Colonic mucosa (tissue), 4 donors: ENCODE measurements around the gene L3MBTL4. TPM values are rescaled to one million over a fixed set of nuclear protein-coding genes. Genes with fewer than 3 reads are reported as not detected.
"Not testable (repeated sequence)": the region's sequence is repeated elsewhere in the genome, so short reads cannot be mapped to it uniquely, and the experiment has no call there.

ENCODE experiments used
- DNase-seq: peaks from one replicate; pipeline ENCODE4 v3.0.0-alpha.2; 2020
- H3K27ac ChIP-seq: fragments of 200-600 bp; one replicate; pipeline ENCODE4 v1.8.0; 2021
- H3K27me3 ChIP-seq: fragments of 200-600 bp; one replicate; pipeline ENCODE4 v1.8.0; 2021
- H3K36me3 ChIP-seq: fragments of 200-600 bp; one replicate; pipeline ENCODE4 v1.8.0; 2021
- H3K4me1 ChIP-seq: fragments of 200-600 bp; one replicate; pipeline ENCODE4 v1.8.0; 2021; ENCODE audit warnings: mild to moderate bottlenecking
- H3K4me3 ChIP-seq: fragments of 200-600 bp; one replicate; pipeline ENCODE4 v1.8.0; 2021
- H3K9ac ChIP-seq, 2 donors: one replicate each; pipeline ENCODE4 v1.7.0; 2013; ENCODE audit warnings: control low read depth in 2 of 2, low read depth in 2 of 2, low read length in 2 of 2
- H3K9me3 ChIP-seq: fragments of 200-600 bp; one replicate; pipeline ENCODE4 v1.8.0; 2021
- CTCF ChIP-seq: fragments of 200-600 bp; IDR thresholded peaks from one replicate; pipeline ENCODE4 v1.8.0; 2022; ENCODE audit warnings: antibody characterized with exemption, mild to moderate bottlenecking
- intact Hi-C: fragments of 100-400 bp; cut with DNase I; formaldehyde crosslinking; loops from one replicate; pipeline ENCODE4 v1.14.1; 2022
- total RNA-seq, 2 donors: library from RNA; stranded (reverse); fragmentation: NEBNext Ultra II Directional in 1 of 2; extraction: Animal tissue kit (Norgen Biotek cat#: 25700) in 1 of 2; gene quantifications; one replicate each; pipeline ENCODE4 v1.2.1, GENCODE V29; 2021
- donor health status: healthy.
- donor health status: DM: no; HTN: no; CAD: no.
- donor health status: DM: no; HTN: no; CAD: no.

L3MBTL4 gene
- total RNA-seq, 2 donors from 2014 or later = 3.5 to 3.8 TPM

GRCh38 chr18:6271585-6271984, 143.1 kb downstream of the L3MBTL4 start:
- Histone ChIP-seq H3K9ac (no peak overlapping the region), H3K4me3 (no peak overlapping the region), H3K27ac (no peak overlapping the region), H3K4me1 (no peaks in the 10 kb centered on the region), H3K36me3 (no peaks in the 10 kb centered on the region), H3K27me3 (no peaks in the 10 kb centered on the region), H3K9me3 (no peaks in the 10 kb centered on the region)
- intact Hi-C loops = no loop called here
- DNase-seq = no peak
- TF ChIP-seq CTCF = no peak

GRCh38 chr18:6270771-6271216, 143.9 kb downstream of the L3MBTL4 start:
- Histone ChIP-seq H3K36me3 (no peaks in the 10 kb centered on the region), H3K9ac (no peak overlapping the region), H3K27me3 (no peaks in the 10 kb centered on the region), H3K4me1 (no peaks in the 10 kb centered on the region), H3K9me3 (no peaks in the 10 kb centered on the region), H3K4me3 (no peak overlapping the region), H3K27ac (no peak overlapping the region)
- no peak for TF ChIP-seq CTCF
- no peak for DNase-seq
- intact Hi-C loops = no loop called here

- no peaks in the 10 kb centered on the region for H3K27me3 ChIP-seq
- intact Hi-C loops = no loop called here
- TF ChIP-seq CTCF = no peak
- H3K4me1 ChIP-seq = no peaks in the 10 kb centered on the region
- no peak overlapping the region for H3K4me3 ChIP-seq
- no peak overlapping the region for H3K27ac ChIP-seq
- H3K9me3 ChIP-seq = no peaks in the 10 kb centered on the region
- no peak overlapping the region for H3K9ac ChIP-seq
- H3K36me3 ChIP-seq = no peaks in the 10 kb centered on the region
- no peak for DNase-seq
Observed at GRCh38 chr18:6269660-6270332, 144.9 kb downstream of the L3MBTL4 start.

GRCh38 chr18:6266212-6266611, 148.5 kb downstream of the L3MBTL4 start:
- intact Hi-C loops = no loop called here
- no peaks in the 10 kb centered on the region for H3K4me1 ChIP-seq
- TF ChIP-seq CTCF = no peak
- no peaks in the 10 kb centered on the region for H3K36me3 ChIP-seq
- no peaks in the 10 kb centered on the region for H3K27me3 ChIP-seq
- no peak for DNase-seq
- H3K9ac ChIP-seq = no peak overlapping the region
- H3K9me3 ChIP-seq = no peaks in the 10 kb centered on the region
- H3K27ac ChIP-seq = no peak overlapping the region
- no peak overlapping the region for H3K4me3 ChIP-seq

- no peak overlapping the region for H3K4me3 ChIP-seq
- no peak overlapping the region for H3K9ac ChIP-seq
- intact Hi-C loops = no loop called here
- no peaks in the 10 kb centered on the region for H3K27me3 ChIP-seq
- no peaks in the 10 kb centered on the region for H3K9me3 ChIP-seq
- no peak overlapping the region for H3K27ac ChIP-seq
- no peak for DNase-seq
- no peaks in the 10 kb centered on the region for H3K4me1 ChIP-seq
- H3K36me3 ChIP-seq = no peaks in the 10 kb centered on the region
- TF ChIP-seq CTCF = no peak
Observed at GRCh38 chr18:6261938-6262337, 152.8 kb downstream of the L3MBTL4 start.

- H3K4me3 ChIP-seq, H3K4me1 ChIP-seq, H3K27me3 ChIP-seq, H3K9ac ChIP-seq, H3K27ac ChIP-seq, H3K36me3 ChIP-seq, DNase-seq, intact Hi-C loops, H3K9me3 ChIP-seq: not testable (repeated sequence)
Observed at GRCh38 chr18:6259324-6259723, 155.4 kb downstream of the L3MBTL4 start.
